Endothelial cell of umbilical vein (primary cell): ENCODE data around the gene ASCL4.

Experiments
- EZH2 ChIP-seq: IDR thresholded peaks from 2 replicates; pipeline ENCODE4 v1.6.1; 2012; ENCODE audit warnings: borderline replicate concordance, low read depth, mild to moderate bottlenecking, moderate library complexity, low read length, inconsistent platforms; ENCODE audit not compliant: severe bottlenecking
- JUN ChIP-seq: IDR thresholded peaks from 2 replicates; pipeline ENCODE4 v1.6.1; 2011; ENCODE audit warnings: borderline replicate concordance, low read depth; ENCODE audit not compliant: insufficient read length, insufficient read depth
- TF ChIP-seq, protein P1 (sequence below), 2 donors: IDR thresholded peaks; 1 replicate in 1 of 2; 2 replicates in 1 of 2; pipeline ENCODE4 v1.5.1; 2011; ENCODE audit warnings: low read length in 2 of 2, mild to moderate bottlenecking in 2 of 2, moderate library complexity in 2 of 2, control low read depth in 1 of 2, inconsistent platforms in 1 of 2, low read depth in 1 of 2; ENCODE audit not compliant: insufficient read depth in 1 of 2; ENCODE audit errors: extremely low read depth in 1 of 2

DNA sequence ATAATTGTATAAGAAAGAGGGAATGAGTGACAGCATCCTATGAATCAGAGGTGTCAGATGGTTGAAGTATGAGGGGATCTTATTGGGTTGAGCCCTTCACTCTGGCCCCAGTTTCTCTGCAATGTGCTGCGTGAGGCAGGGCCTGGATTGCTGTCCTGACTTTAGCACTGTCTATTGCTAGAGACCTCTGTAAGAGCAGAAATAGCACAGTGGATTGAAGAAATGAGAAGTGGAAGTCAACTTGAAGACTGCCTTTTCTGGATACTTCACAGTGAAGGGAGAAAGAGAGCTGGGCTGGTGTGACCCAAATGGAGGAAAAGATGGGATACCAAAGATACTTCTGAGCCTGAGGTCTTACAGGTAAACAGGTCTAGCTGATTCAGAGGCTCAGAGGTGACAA, 5.8 kb downstream of the ASCL4 start:
- TF ChIP-seq, protein P1, sequence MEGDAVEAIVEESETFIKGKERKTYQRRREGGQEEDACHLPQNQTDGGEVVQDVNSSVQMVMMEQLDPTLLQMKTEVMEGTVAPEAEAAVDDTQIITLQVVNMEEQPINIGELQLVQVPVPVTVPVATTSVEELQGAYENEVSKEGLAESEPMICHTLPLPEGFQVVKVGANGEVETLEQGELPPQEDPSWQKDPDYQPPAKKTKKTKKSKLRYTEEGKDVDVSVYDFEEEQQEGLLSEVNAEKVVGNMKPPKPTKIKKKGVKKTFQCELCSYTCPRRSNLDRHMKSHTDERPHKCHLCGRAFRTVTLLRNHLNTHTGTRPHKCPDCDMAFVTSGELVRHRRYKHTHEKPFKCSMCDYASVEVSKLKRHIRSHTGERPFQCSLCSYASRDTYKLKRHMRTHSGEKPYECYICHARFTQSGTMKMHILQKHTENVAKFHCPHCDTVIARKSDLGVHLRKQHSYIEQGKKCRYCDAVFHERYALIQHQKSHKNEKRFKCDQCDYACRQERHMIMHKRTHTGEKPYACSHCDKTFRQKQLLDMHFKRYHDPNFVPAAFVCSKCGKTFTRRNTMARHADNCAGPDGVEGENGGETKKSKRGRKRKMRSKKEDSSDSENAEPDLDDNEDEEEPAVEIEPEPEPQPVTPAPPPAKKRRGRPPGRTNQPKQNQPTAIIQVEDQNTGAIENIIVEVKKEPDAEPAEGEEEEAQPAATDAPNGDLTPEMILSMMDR (IDR thresholded peaks at IDR 0.05; ENCODE audit: extremely low read depth in 1 of 2, insufficient read depth in 1 of 2, low read depth in 1 of 2, low read length in 2 of 2) = no peak
- TF ChIP-seq EZH2 = no peak
- no peak for TF ChIP-seq JUN
